Nephron (organoid): ENCODE results near the gene NCAM2.
"Not testable (repeated sequence)": the region's sequence is repeated elsewhere in the genome, so short reads cannot be mapped to it uniquely, and the experiment has no call there.

ENCODE experiments used
- H3K27ac Mint-ChIP-seq, 3 experiments: 2 replicates each; pipeline ENCODE4 v1.8.0; 2020; ENCODE audit warnings: mixed read lengths in 3 of 3, mild to moderate bottlenecking in 2 of 3, moderate library complexity in 1 of 3
- H3K27me3 Mint-ChIP-seq: 2 replicates; pipeline ENCODE4 v1.8.0; 2021; ENCODE audit warnings: low read depth, mild to moderate bottlenecking, moderate library complexity, mixed read lengths
- H3K36me3 Mint-ChIP-seq: 2 replicates; pipeline ENCODE4 v1.8.0; 2020; ENCODE audit warnings: low read depth, mixed read lengths
- H3K4me1 Mint-ChIP-seq: 2 replicates; pipeline ENCODE4 v1.8.0; 2020; ENCODE audit warnings: mixed read lengths
- H3K4me3 Mint-ChIP-seq, 3 experiments: 2 replicates each; pipeline ENCODE4 v1.8.0; 2020; ENCODE audit warnings: mild to moderate bottlenecking in 3 of 3, mixed read lengths in 3 of 3, moderate library complexity in 2 of 3
- H3K9me3 Mint-ChIP-seq: 2 replicates; pipeline ENCODE4 v1.8.0; 2020; ENCODE audit warnings: mixed read lengths
- TF ChIP-seq, protein P1 (sequence below), 3 experiments: fragments of 200-600 bp; sonication (generic); IDR thresholded peaks; one replicate each; pipeline ENCODE4 v1.5.0; 2021; ENCODE audit warnings: antibody characterized with exemption in 3 of 3; ENCODE audit not compliant: unreplicated experiment in 3 of 3

NCAM2 gene

DNA sequence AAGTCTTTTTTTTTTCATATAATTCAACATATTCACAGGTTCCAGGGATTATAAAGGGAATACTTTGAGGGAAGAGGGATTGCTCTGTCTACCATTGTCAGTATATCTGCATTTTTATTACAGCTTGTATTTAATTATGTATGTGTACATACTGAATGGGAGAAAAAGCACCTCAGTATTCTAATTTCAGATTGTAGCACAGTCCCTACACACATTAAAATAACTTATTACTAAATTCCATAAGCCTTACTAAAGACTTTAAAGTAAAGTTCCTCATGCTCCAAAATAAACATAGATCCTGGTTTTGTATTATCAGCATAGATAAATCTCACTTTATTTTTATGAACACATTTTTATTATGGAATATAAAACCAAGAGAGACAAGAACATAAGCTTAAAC, 134.2 kb downstream of the NCAM2 start:
- TF ChIP-seq, protein P1, sequence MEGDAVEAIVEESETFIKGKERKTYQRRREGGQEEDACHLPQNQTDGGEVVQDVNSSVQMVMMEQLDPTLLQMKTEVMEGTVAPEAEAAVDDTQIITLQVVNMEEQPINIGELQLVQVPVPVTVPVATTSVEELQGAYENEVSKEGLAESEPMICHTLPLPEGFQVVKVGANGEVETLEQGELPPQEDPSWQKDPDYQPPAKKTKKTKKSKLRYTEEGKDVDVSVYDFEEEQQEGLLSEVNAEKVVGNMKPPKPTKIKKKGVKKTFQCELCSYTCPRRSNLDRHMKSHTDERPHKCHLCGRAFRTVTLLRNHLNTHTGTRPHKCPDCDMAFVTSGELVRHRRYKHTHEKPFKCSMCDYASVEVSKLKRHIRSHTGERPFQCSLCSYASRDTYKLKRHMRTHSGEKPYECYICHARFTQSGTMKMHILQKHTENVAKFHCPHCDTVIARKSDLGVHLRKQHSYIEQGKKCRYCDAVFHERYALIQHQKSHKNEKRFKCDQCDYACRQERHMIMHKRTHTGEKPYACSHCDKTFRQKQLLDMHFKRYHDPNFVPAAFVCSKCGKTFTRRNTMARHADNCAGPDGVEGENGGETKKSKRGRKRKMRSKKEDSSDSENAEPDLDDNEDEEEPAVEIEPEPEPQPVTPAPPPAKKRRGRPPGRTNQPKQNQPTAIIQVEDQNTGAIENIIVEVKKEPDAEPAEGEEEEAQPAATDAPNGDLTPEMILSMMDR (IDR thresholded peaks at IDR 0.05; ENCODE audit: unreplicated experiment in 3 of 3): no peak
- Mint-ChIP-seq H3K9me3 (peaks cover 4% of the 10 kb centered on the region), H3K4me3 (no peak overlapping the region), H3K4me1 (no peaks in the 10 kb centered on the region), H3K27ac (peak overlapping the region in 1 of 3 experiments; percentile 65), H3K36me3 (no peaks in the 10 kb centered on the region), H3K27me3 (no peaks in the 10 kb centered on the region)

- H3K9me3 Mint-ChIP-seq: no peaks in the 10 kb centered on the region
- no peak overlapping the region for H3K4me3 Mint-ChIP-seq
- TF ChIP-seq, protein P1 (IDR thresholded peaks at IDR 0.05; ENCODE audit: unreplicated experiment in 3 of 3): no peak
- H3K36me3 Mint-ChIP-seq: no peaks in the 10 kb centered on the region
- H3K4me1 Mint-ChIP-seq: no peaks in the 10 kb centered on the region
- H3K27ac Mint-ChIP-seq: no peak overlapping the region
- no peaks in the 10 kb centered on the region for H3K27me3 Mint-ChIP-seq
Measured at GRCh38 chr21:21137986-21138385, 139.8 kb downstream of the NCAM2 start.

- Mint-ChIP-seq H3K9me3 (no peaks in the 10 kb centered on the region), H3K27me3 (no peaks in the 10 kb centered on the region), H3K27ac (no peak overlapping the region), H3K36me3 (no peaks in the 10 kb centered on the region), H3K4me1 (no peaks in the 10 kb centered on the region), H3K4me3 (no peak overlapping the region)
- TF ChIP-seq, protein P1 (IDR thresholded peaks at IDR 0.05; ENCODE audit: unreplicated experiment in 3 of 3): no peak
Measured at GRCh38 chr21:21146587-21147373, 148.6 kb downstream of the NCAM2 start.

- Mint-ChIP-seq H3K4me1 (no peaks in the 10 kb centered on the region), H3K27ac (no peak overlapping the region), H3K27me3 (no peaks in the 10 kb centered on the region), H3K4me3 (no peak overlapping the region), H3K36me3 (no peaks in the 10 kb centered on the region), H3K9me3 (no peaks in the 10 kb centered on the region)
- TF ChIP-seq, protein P1 (IDR thresholded peaks at IDR 0.05; ENCODE audit: unreplicated experiment in 3 of 3): no peak
Measured at GRCh38 chr21:21147374-21147745, 149.2 kb downstream of the NCAM2 start.

- H3K27me3 Mint-ChIP-seq: no peaks in the 10 kb centered on the region
- no peak overlapping the region for H3K27ac Mint-ChIP-seq
- H3K9me3 Mint-ChIP-seq: no peaks in the 10 kb centered on the region
- no peak overlapping the region for H3K4me3 Mint-ChIP-seq
- H3K4me1 Mint-ChIP-seq: no peaks in the 10 kb centered on the region
- TF ChIP-seq, protein P1 (IDR thresholded peaks at IDR 0.05; ENCODE audit: unreplicated experiment in 3 of 3): no peak
- no peaks in the 10 kb centered on the region for H3K36me3 Mint-ChIP-seq
Measured at GRCh38 chr21:21148009-21148408, 149.8 kb downstream of the NCAM2 start.

DNA sequence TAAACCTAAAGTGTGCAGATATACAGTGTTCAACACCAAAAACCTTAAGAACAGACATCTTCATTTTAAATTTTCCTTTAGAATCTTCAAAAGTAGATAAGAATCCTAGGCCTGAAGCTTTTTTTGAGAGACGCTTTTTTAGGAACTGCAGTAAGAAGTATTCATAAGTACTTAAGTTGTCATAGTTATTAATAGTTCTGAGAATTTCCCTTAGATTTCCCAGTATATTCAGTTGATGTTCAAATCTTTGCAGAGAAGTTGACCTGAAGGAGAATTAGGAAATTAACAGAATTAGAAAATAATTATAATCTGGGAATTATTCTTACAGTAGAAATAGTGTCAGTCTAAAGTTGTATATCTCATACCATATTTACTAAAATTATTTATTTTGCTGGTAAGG, 150.3 kb downstream of the NCAM2 start:
- Mint-ChIP-seq H3K36me3 (no peaks in the 10 kb centered on the region), H3K4me3 (no peak overlapping the region), H3K4me1 (no peaks in the 10 kb centered on the region), H3K27ac (no peak overlapping the region), H3K27me3 (no peaks in the 10 kb centered on the region), H3K9me3 (no peaks in the 10 kb centered on the region)
- TF ChIP-seq, protein P1 (IDR thresholded peaks at IDR 0.05; ENCODE audit: unreplicated experiment in 3 of 3): no peak

DNA sequence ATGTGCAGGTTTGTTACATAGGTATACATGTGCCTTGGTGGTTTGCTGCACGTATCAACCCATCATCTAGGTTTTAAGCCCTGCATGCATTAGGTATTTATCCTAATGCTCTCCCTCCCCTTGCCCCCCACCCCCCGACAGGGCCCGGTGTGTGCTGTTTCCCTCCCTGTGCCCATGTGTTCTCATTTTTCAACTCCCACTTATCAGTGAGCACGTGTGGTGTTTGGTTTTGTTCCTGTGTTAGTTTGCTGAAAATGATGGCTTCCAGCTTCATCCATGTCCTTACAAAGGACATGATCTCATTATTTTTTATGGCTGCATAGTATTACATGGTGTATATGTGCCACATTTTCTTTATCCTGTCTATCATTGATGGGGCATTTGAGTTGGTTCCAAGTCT, 151.2 kb downstream of the NCAM2 start:
- not testable (repeated sequence) for H3K27me3 Mint-ChIP-seq, H3K36me3 Mint-ChIP-seq, H3K27ac Mint-ChIP-seq, H3K4me3 Mint-ChIP-seq, H3K9me3 Mint-ChIP-seq, H3K4me1 Mint-ChIP-seq
